ENCODE measurements around the gene GNS. TPM values are rescaled to one million over a fixed set of nuclear protein-coding genes. Genes with fewer than 3 reads are reported as not detected.

GNS gene
- total and polyA plus RNA-seq, 2 of the 4 experiments (the other 2 are of a cell fraction), result 60.4 to 80.7 TPM

GRCh38 chr12:64665514-64665913 lies 93.7 kb downstream of the GNS start:
- Histone ChIP-seq H3K27me3 (ENCODE audit: control insufficient read depth, insufficient read depth, low read length) (no peaks in the 10 kb centered on the region), H3K27ac (ENCODE audit: insufficient read depth, low read length) (peak overlapping the region; percentile 5; the same call in 1 of the 2 replicates), H2AK5ac (ENCODE audit: low read depth, low read length) (peak overlapping the region; percentile 41; the same call in 1 of the 2 replicates), H4K8ac (ENCODE audit: low read depth in 2 of 2, low read length in 2 of 2) (no peak overlapping the region), H2BK120ac (ENCODE audit: low read depth, low read length) (peak overlapping the region; percentile 9; the same call in 1 of the 2 replicates), H3K79me1 (ENCODE audit: low read depth in 1 of 2, low read length in 2 of 2) (peaks cover 29 to 84% of the 10 kb centered on the region in 2 experiments), H2BK15ac (ENCODE audit: low read depth, low read length) (no peak overlapping the region), H3K4me2 (ENCODE audit: low read depth, low read length) (peak overlapping the region; percentile 48), H3K18ac (ENCODE audit: low read depth, low read length) (peak overlapping the region; percentile 3), H3K23ac (ENCODE audit: low read depth, low read length) (no peak overlapping the region), H3K36me3 (ENCODE audit: control insufficient read depth, insufficient read depth, low read length) (no peaks in the 10 kb centered on the region), H4K5ac (ENCODE audit: low read depth, low read length) (no peak overlapping the region; the same call in 1 of the 2 replicates), H2BK5ac (ENCODE audit: low read depth, low read length, poor library complexity, severe bottlenecking) (peak overlapping the region; percentile 1), H3K4ac (ENCODE audit: low read depth, low read length) (peak overlapping the region; percentile 30; the same call in 1 of the 2 replicates), H3K9me3 (ENCODE audit: control insufficient read depth, insufficient read depth, low read length) (no peaks in the 10 kb centered on the region), H3K9ac (ENCODE audit: low read depth, low read length) (no peak overlapping the region; the same call in 1 of the 2 replicates), H3K56ac (ENCODE audit: extremely low read depth, insufficient read depth, low read length) (no peak overlapping the region), H3K14ac (replicated peaks; ENCODE audit: low read depth, low read length) (peak overlapping the region; percentile 12), H3K9me1 (ENCODE audit: insufficient read depth, low read length) (peaks cover 24% of the 10 kb centered on the region), H2AFZ (replicated peaks; ENCODE audit: low read length, poor library complexity) (no peak overlapping the region), H3K4me3 (ENCODE audit: insufficient read depth, low read depth, low read length) (no peak overlapping the region), H4K91ac (ENCODE audit: insufficient read depth, low read depth, low read length) (no peak overlapping the region), H2BK20ac (ENCODE audit: low read depth, low read length) (peak overlapping the region; percentile 13; the same call in 1 of the 2 replicates), H2AK9ac (replicated peaks; ENCODE audit: low read depth, low read length, poor library complexity) (peak overlapping the region; percentile 22), H3K4me1 (ENCODE audit: control insufficient read depth, insufficient read depth, low read length) (peaks cover 17% of the 10 kb centered on the region), H4K20me1 (ENCODE audit: insufficient read depth, low read length) (peaks cover 58% of the 10 kb centered on the region)
- ChIA-PET POLR2A (ENCODE audit: unreplicated experiment) (no interaction called here), CTCF (no interaction called here)
- dilution Hi-C loops (cut with HindIII; ENCODE audit: low sequenced_read_pairs, unreplicated experiment), result no loop called here
- ATAC-seq (ENCODE audit: low read depth), result no peak; the same call in 1 of the 2 replicates
- no peak for DNase-seq
- in situ Hi-C loops (cut with MboI; ENCODE audit: low sequenced_read_pairs), result no loop called here
- BruUV-seq (replicated peaks), result no TSS peak
- WGBS, 2 experiments (ENCODE audit: extremely low coverage in 2 of 2, insufficient read length in 1 of 2), result no CpG with 5 or more reads among the region's 4 CpGs
- TF ChIP-seq CHD1 (IDR thresholded peaks at IDR 0.05; ENCODE audit: low read depth, low read length), result no peak
- TF ChIP-seq CEBPB (IDR thresholded peaks at IDR 0.05; ENCODE audit: low read depth, low read length), result no peak
- TF ChIP-seq BHLHE40 (IDR thresholded peaks at IDR 0.05; ENCODE audit: low read depth, low read length), result no peak
- no peak for TF ChIP-seq MAZ (IDR thresholded peaks at IDR 0.05; ENCODE audit: borderline replicate concordance, low read depth, low read length)
- intact Hi-C loops (cut with micrococcal nuclease), result loop anchor here (5.0 kb wide), 1 partner anchor 53 kb away; the partner anchor contains the start of gene RASSF3

Other genes starting within 250 kb of the GNS start
- 21.4 and 39.3 TPM in 2 replicates for gene RASSF3, start 148.9 kb downstream of the GNS start, total RNA-seq (2012; rRNA removed)
- gene RASSF3, start 148.9 kb downstream of the GNS start, polyA plus RNA-seq (2012; rRNA removed), result 14.2 and 18.7 TPM in 2 replicates
- gene TBC1D30, start 65.2 kb upstream of the GNS start, total RNA-seq (2012; rRNA removed), result 0.18 and 0.28 TPM in 2 replicates
- gene TBC1D30, start 65.2 kb upstream of the GNS start, polyA plus RNA-seq (2012; rRNA removed), result 0.24 and 0.34 TPM in 2 replicates

All from IMR-90 (cell line).